ENCODE results near the gene TAS2R30.
"Not testable (repeated sequence)": the region's sequence is repeated elsewhere in the genome, so short reads cannot be mapped to it uniquely, and the experiment has no call there.

The TAS2R30 gene

GRCh38 chr12:11130382-11130781 is 4.1 kb downstream of the TAS2R30 start:
- no peak for DNase-seq (ENCODE audit: low read depth in 3 of 3)

- not testable (repeated sequence) for DNase-seq (ENCODE audit: low read depth in 3 of 3)
These were observed 20.3 kb downstream of the TAS2R30 start for GRCh38 chr12:11114130-11114529.

- DNase-seq (ENCODE audit: low read depth in 3 of 3), result not testable (repeated sequence)
These were observed 23.2 kb downstream of the TAS2R30 start for GRCh38 chr12:11111213-11111612.

- DNase-seq (ENCODE audit: low read depth in 3 of 3), result no peak
These were observed 25.6 kb downstream of the TAS2R30 start for GRCh38 chr12:11108862-11109261.

- DNase-seq (ENCODE audit: low read depth in 3 of 3), result no peak
These were observed 26.7 kb downstream of the TAS2R30 start for GRCh38 chr12:11107719-11108118.

- no peak for DNase-seq (ENCODE audit: low read depth in 3 of 3)
These were observed 28.2 kb downstream of the TAS2R30 start for GRCh38 chr12:11106288-11106687.

- no peak for DNase-seq (ENCODE audit: low read depth in 3 of 3)
These were observed 28.9 kb downstream of the TAS2R30 start for GRCh38 chr12:11105546-11105945.

- DNase-seq (ENCODE audit: low read depth in 3 of 3), result not testable (repeated sequence)
These were observed 39.5 kb downstream of the TAS2R30 start for GRCh38 chr12:11094910-11095309.

- DNase-seq (ENCODE audit: low read depth in 3 of 3), result no peak
These were observed 42.3 kb downstream of the TAS2R30 start, which contains the start of gene TAS2R43 for GRCh38 chr12:11092128-11092527. Gene TAS2R43 (minus strand): TSS chr12:11092313. CDS start chr12:11092229, 84 bp downstream.

- no peak for DNase-seq (ENCODE audit: low read depth in 3 of 3)
These were observed 45.2 kb downstream of the TAS2R30 start for GRCh38 chr12:11089246-11089645.

GRCh38 chr12:11085419-11085818 is 49.0 kb downstream of the TAS2R30 start:
- no peak for DNase-seq (ENCODE audit: low read depth in 3 of 3)

Measured in stimulated activated CD4-positive, alpha-beta T cell treated with anti-CD3 and anti-CD28 coated beads, TNF-alpha, amount 100 ng/mL, for 4 hours (primary cell).